Right renal cortex interstitium (tissue), 3 donors: Measurements from ENCODE around the gene FAM131A. TPM values are rescaled to one million over a fixed set of nuclear protein-coding genes. Genes with fewer than 3 reads are reported as not detected.

Source experiments
- DNase-seq, 3 donors: peaks; one replicate each; pipeline ENCODE4 v3.0.0-alpha.2; 2013; ENCODE audit warnings: low read depth in 3 of 3, low spot score in 2 of 3
- polyA plus RNA-seq, 3 donors: library from polyadenylated mRNA; unstranded; fragments of 120-200 nt; gene quantifications; one replicate each; pipeline ENCODE4 v1.2.1, GENCODE V29; 2013; ENCODE audit not compliant: insufficient read length in 3 of 3

The FAM131A gene
- polyA plus RNA-seq, 3 donors, result 7.7 to 9.8 (median 8.7) TPM

DNA sequence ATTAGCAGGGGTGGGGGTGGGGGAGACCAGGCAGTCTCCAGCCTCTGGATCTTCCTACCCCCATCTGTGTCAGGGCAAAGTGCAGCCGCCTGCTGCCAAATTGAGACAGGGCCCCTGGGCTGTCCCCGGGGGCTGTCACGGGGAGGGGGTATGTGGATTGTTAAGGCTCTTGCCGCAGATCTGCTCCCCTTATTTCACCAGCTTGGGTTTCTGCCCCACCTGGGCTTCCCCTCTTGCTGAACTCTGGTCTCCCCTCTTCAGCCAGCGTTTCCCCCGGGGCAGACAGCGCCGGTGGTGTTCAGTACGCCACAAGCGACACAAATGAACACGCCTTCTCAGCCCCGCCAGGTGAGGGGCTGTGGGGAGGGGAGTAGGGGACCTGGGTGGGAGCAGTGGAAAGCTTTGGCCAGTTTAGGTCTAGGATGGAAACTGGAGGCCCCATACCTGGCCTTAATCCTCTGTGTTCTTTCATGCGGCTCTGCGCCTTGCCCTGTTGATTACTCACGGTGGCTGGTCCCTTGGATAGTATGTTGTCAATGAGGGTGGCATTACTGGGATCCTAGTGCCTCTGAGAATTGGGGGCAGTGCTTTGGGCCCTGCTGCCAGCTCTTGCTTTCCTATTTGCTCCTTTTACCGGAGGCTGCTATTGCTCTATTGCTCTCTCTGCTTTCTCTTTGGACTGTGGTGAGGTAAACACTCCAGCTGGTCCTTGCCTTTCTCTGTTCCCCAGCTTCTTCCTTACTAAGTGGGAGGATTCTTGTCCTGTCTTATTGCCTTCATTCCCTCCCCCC, 21.3 kb upstream of the FAM131A start:
- DNase-seq, result no peak

DNA sequence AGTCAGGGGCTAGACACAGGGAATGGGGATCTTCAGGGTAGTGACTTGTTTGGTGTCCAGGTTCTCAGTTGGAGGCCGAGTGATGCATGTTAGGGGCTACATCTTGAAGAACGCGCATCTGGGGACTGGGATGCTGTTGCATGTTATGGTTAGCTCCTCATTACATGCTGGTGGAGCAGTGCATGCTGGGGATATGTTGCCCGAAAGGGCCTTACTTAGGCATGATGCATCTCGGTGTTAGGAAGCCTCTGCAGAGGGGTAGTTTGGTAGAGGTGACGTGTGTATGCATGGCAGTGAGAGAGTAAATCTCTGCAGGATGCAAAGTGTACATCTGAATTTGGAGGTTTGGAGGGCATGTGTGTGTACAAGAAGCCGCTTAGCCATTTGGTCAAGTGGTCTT, 20.6 kb upstream of the FAM131A start:
- no peak for DNase-seq

DNA sequence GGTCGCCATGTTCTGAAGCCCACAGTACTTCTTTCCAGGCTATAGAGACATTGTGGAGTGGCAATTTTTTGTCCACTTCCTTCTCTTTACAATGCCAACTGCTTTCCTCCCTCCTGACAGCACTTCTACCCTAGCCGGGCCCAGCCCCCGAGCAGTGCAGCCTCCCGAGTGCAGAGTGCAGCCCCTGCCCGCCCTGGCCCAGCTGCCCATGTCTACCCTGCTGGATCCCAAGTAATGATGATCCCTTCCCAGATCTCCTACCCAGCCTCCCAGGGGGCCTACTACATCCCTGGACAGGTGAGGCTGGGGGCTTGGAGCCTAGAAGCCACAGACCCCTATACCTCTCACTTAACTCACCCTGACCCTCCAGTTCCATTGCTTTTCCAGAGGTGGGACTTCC, 20.2 kb upstream of the FAM131A start:
- no peak for DNase-seq

DNA sequence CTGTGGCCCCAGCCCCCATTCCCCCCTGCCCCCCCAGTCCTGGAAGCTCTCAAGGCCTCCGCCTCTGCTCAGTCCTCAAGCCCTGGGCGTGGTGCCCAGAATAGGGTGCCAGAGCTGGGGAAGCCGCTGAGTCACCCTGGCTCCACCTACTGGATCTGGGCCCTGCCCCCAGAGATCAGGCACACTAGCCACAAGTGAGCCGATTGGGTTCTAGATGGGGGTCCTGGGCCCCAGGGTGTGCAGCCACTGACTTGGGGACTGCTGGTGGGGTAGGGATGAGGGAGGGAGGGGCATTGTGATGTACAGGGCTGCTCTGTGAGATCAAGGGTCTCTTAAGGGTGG, 17.3 kb upstream of the FAM131A start:
- no peak for DNase-seq

- DNase-seq, result no peak
These were observed 15.7 kb upstream of the FAM131A start for GRCh38 chr3:184321666-184322065.

GRCh38 chr3:184322731-184323487, 14.5 kb upstream of the FAM131A start:
- no peak for DNase-seq

- no peak for DNase-seq
These were observed 13.7 kb upstream of the FAM131A start for GRCh38 chr3:184323696-184324095.

GRCh38 chr3:184325269-184325668, 12.1 kb upstream of the FAM131A start:
- DNase-seq, result no peak

DNA sequence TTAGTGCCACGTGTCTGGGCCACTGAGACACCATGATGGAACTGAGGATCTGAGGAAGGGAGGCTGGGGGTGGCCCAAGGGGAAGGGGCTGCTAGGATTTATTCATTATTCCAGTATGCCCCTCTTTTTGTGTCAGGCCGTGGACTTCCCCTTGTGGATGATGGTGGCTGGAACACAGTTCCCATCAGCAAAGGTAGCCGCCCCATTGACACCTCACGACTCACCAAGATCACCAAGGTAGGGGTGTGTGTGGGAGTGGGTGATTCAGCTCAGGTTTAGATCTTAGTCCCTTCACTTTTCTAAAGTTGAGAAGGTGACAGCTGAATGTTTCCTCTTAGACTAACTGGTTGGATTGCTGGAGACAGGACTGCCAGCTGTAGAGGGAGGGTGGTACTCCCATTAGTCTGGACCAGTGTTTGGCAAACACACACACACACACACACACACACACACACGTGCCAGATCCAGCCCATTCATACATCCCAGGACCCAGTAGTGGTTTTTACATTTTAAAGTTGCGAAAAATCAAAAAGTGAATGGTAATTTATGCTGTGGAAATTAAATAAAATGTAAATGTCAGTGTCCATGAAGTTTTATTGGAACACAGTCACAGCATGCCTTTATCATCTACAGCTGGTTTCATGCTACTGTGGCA, 11.6 kb upstream of the FAM131A start:
- no peak for DNase-seq

GRCh38 chr3:184327171-184327570, 10.2 kb upstream of the FAM131A start:
- DNase-seq, result no peak

GRCh38 chr3:184328516-184328915, 8.9 kb upstream of the FAM131A start:
- DNase-seq, result no peak

- no peak for DNase-seq
These were observed 4.9 kb upstream of the FAM131A start for GRCh38 chr3:184332370-184333090.

DNA sequence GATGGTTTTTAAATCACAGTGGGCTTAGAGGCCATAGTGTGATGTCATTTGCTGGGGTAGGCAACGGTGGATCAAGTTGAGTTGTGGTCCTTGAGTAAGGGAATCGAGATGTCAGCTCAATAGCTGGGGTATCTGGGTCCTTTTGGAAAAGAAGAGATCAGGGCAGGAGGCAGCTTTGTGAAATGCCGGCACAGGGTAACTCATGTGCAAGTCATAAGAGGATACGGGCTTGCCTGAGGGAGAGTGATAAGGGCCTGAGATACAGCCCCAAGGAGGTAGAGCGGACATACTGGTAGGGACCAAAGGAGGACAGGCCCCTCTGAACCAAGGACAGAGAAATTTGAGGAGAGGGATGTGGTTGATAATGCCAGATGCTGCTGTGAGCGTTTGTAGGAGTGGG, 4.2 kb upstream of the FAM131A start:
- DNase-seq, result no peak

DNA sequence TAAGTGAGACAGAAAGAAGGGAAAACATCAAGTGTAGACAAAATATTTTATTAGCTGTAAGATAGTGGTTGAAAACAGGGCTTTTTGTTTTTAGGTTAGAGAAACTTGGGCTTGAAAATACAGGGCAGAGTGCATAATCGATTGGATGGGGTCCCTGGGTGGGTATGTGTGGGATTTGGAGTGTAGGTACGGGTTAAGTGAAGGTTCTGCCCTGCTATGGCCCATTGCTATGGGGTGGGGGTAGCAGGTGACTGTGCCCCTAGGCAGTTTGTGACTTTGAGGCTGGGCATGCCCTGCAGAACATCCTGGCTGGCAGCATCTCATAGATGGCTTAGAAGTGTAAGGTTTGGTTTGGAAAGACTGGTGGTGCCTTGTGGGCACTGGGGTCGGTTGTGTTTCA, 3.7 kb upstream of the FAM131A start:
- DNase-seq, result no peak

GRCh38 chr3:184334470-184335158, 2.8 kb upstream of the FAM131A start:
- no peak for DNase-seq

- DNase-seq, result no peak
These were observed 2.1 kb upstream of the FAM131A start for GRCh38 chr3:184335291-184335660.

- DNase-seq, result no peak
These were observed 1.5 kb upstream of the FAM131A start for GRCh38 chr3:184335661-184336546.

GRCh38 chr3:184336547-184337398, 627 bp upstream of the FAM131A start:
- no peak for DNase-seq

DNA sequence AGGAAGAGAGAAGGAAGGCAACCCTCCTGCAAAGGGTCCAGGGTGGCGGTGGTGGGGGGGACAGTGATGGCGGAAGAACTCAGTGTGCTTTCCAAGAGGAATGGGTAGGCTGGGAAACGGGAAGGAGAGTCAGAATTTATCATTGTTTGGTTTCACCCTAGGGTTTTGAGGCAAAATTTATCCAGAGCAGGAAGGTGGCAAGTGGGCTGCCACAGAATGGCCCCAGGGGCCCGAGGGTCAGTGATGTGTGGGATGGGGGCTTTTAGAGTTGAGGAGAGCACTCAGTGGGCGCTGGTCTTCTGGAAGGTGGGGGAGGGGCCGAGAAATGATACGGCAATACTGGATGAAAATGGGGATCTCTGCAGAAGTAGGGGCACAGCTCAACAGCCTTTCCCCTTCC, 581 bp downstream of the FAM131A start:
- no peak for DNase-seq
